KOPT-K1 (cell line): Measurements from ENCODE around the gene NOA1.
A peak's percentile ranks its signal among the peaks of the same experiment; 100 is the strongest.
"Not testable (repeated sequence)": the region's sequence is repeated elsewhere in the genome, so short reads cannot be mapped to it uniquely, and the experiment has no call there.

Experiments used
- H3K27ac ChIP-seq: fragments of 200-600 bp; sonication (generic); 2 replicates; pipeline ENCODE4 v1.5.1; 2016; ENCODE audit warnings: antibody characterized with exemption, mild to moderate bottlenecking, low read depth, low read length; ENCODE audit not compliant: poor library complexity, severe bottlenecking
- H3K36me3 ChIP-seq: fragments of 200-600 bp; sonication (generic); 2 replicates; pipeline ENCODE4 v1.5.1; 2017; ENCODE audit warnings: antibody characterized with exemption, mild to moderate bottlenecking, low read length, moderate library complexity; ENCODE audit not compliant: insufficient read depth
- H3K9me3 ChIP-seq: fragments of 200-600 bp; sonication (generic); 2 replicates; pipeline ENCODE4 v1.5.1; 2017; ENCODE audit warnings: antibody characterized with exemption, low read length, mild to moderate bottlenecking; ENCODE audit not compliant: insufficient read depth, poor library complexity, severe bottlenecking

Gene NOA1

GRCh38 chr4:56976283-56976836 lies 1.0 kb downstream of the NOA1 start:
- peaks cover 51% of the 10 kb centered on the region for H3K36me3 ChIP-seq
- H3K27ac ChIP-seq = peak overlapping the region; percentile 92
- H3K9me3 ChIP-seq = peaks cover 21% of the 10 kb centered on the region

DNA sequence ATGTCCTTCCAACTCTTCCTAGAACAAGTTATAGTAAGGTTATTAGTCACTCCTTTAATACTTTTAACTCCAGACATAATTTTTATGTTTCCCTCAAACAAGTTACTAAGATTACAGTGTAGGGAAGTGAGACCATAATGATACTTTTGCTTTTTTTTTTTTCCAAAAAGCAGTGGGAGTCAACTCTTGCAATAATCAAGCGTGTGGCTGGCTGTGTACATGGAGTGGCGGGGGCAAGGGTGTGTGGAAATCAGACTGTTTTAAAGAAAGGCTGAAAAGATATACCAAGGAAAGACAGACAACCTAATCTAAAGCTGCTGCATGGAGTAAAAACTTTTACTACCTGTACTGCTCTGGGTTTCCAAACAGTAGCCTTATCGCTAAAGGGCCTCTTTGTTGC lies 4.1 kb downstream of the NOA1 start:
- no peak overlapping the region for H3K27ac ChIP-seq

DNA sequence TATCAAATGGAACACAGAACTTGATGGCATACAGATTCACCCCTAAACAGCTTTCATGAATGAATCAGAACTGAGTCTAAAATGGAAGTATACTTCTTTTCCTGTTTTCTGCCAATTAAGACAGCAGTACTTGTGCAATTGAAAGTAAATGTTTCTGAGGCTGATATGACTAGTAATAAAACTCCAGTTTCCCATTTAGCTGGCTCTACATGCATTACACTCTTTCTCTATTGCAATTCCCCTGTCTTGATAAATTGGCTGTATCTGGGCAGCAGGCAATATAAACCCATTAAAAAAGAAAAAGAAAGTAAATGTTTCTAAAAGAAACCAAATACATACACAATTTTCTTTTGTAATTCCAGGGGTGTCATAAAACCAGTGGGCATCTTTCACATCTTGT lies 4.6 kb downstream of the NOA1 start:
- Histone ChIP-seq H3K27ac (no peak overlapping the region), H3K36me3 (peaks cover 74% of the 10 kb centered on the region), H3K9me3 (peaks cover 21% of the 10 kb centered on the region)

More for the DNA sequence above, 4.1 kb downstream of the NOA1 start:
- Histone ChIP-seq H3K36me3 (peaks cover 69% of the 10 kb centered on the region), H3K9me3 (peaks cover 21% of the 10 kb centered on the region)

DNA sequence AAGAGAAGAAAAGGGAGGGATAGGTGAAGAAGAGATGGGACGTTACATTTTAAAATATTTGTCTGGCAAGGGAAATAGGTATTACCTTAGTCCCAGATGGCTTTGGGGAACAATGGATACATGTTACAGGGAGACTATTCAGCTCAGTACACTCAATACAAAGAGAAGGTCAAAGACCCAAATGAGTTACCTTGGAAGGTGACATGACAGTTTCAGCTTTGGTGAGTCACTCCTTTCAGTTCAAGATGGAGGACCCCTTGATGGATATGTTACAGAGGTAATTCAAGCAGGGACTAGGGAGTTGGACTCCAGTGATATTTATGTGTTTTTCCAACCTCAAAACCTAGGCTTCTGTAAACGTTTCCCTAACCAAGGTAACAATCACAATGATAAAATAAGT lies 5.0 kb downstream of the NOA1 start:
- H3K36me3 ChIP-seq = peaks cover 78% of the 10 kb centered on the region
- H3K9me3 ChIP-seq = peaks cover 21% of the 10 kb centered on the region
- no peak overlapping the region for H3K27ac ChIP-seq

DNA sequence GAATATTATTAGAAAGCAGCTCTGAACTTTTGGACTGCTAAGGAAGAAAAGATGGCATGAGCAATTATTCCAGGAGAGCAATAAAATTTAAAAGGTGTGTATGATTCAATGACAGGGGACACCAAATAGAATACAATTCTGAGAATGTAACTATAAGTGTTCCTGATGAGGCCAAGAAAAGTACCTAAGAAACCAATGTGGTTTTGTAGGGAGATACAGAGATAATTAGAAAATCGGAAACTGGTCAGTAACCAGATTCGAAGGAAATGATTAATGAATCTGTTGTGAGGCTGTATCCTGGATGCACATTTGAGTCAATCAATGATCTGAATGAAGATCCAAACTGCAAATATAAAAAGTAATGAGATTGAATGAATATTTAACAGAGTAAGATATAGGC lies 6.0 kb downstream of the NOA1 start:
- Histone ChIP-seq H3K36me3 (peaks cover 88% of the 10 kb centered on the region), H3K27ac (no peak overlapping the region), H3K9me3 (peaks cover 21% of the 10 kb centered on the region)

- H3K9me3 ChIP-seq = no peaks in the 10 kb centered on the region
- no peak overlapping the region for H3K27ac ChIP-seq
These were observed 16.3 kb downstream of the NOA1 start for GRCh38 chr4:56961107-56961500.

DNA sequence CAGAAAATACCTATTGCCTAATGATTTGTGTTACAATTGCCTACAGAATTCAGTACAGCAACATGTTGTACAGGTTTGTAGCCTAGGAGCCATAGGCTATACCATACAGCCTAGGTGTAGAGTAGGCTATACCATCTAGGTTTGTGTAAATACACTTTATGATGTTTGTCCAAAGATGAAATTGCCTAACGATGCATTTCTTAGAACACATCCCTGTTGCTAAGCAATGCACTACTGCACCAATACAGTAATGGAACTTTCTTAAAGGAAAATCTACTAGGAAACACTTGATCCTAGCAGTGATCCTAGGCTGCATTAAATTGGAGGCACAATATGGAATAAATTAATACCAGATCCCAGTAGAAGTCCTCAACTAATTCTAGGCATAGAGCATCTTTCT lies 18.3 kb downstream of the NOA1 start:
- no peaks in the 10 kb centered on the region for H3K9me3 ChIP-seq
- H3K27ac ChIP-seq = no peak overlapping the region
- peaks cover 41% of the 10 kb centered on the region for H3K36me3 ChIP-seq

More at GRCh38 chr4:56961107-56961500, 16.3 kb downstream of the NOA1 start:
- peaks cover 61% of the 10 kb centered on the region for H3K36me3 ChIP-seq

DNA sequence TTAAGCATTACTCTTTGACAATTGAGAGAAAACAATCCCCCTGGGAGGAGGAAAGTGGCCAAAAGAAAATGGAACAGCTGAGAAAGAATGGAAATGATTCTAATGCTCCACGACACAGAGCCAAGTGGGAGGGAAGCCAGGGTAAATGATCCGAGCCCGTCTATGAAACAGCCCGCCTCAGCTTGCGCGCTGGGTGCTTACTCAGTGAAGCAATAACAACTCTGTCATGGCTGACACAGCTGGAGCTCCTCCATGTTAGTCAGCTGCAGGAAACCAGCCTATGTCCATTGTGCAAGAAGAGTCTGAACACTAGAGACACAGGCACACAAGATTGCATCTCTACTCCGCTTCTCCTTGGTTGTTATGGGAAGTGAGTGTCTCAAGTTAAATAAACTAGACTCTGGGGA lies 19.3 kb downstream of the NOA1 start:
- Histone ChIP-seq H3K27ac (no peak overlapping the region), H3K36me3 (peaks cover 31% of the 10 kb centered on the region), H3K9me3 (no peaks in the 10 kb centered on the region)

- Histone ChIP-seq H3K36me3 (no peaks in the 10 kb centered on the region), H3K27ac (no peak overlapping the region), H3K9me3 (no peaks in the 10 kb centered on the region)
These were observed 23.5 kb downstream of the NOA1 start for GRCh38 chr4:56953680-56954520.

DNA sequence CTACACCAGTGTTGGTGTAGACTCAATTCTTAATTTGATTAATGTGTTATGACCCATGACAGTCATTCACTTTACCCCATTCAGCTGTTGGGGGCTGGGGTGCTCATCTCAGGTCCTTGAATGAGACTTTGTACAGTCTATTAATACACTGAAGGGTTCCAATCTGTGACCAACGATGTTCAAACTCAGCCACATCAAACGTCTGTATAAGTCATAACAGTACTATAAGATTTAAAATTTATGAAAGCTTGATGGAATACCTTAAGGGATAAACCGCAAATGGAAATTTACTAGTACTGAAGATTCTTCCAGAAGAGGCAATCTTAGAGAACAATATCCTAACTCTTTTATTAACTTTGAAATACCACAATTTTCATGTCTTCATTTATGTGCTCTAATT lies 36.0 kb downstream of the NOA1 start:
- Histone ChIP-seq H3K27ac (no peak overlapping the region), H3K9me3 (no peaks in the 10 kb centered on the region), H3K36me3 (peaks cover 27% of the 10 kb centered on the region)

DNA sequence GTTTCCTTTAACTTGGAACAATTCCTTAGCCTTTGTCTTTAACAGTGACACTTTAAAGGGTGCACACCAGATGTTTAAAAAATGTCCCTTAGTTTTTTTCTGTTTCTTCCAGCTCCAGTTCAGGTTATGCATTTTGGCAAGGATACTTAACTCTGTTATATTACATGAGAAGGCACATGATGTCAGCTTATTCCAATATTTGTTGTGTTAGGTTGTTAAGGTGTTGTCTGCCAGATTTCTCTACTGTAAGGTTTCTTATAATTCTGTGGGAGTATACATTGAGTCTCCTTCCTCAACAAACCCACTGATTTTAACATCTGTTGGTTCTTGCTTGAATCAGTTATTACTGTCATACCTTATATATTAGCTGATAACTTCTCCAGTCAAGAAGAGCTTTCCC lies 36.4 kb downstream of the NOA1 start:
- Histone ChIP-seq H3K27ac (no peak overlapping the region), H3K36me3 (peaks cover 32% of the 10 kb centered on the region), H3K9me3 (no peaks in the 10 kb centered on the region)

DNA sequence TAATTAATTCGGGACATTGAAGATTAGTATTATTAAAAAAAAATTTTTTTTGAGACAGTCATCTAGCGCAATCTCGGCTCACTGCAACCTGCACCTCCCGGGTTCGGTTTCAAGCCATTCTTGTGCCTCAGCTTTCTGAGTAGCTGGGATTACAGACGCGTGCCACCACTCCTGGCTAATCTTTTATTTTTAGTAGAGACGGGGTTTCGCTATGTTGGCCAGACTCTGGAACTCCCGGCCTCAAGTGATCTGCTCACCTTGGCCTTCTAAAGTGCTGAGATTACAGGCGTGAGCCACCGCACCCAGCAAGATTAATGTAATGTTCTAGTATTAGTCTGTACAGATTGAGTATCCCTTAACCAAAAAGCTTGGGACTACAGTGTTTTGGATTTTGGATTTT lies 37.0 kb downstream of the NOA1 start:
- no peaks in the 10 kb centered on the region for H3K9me3 ChIP-seq
- H3K36me3 ChIP-seq = peaks cover 37% of the 10 kb centered on the region
- no peak overlapping the region for H3K27ac ChIP-seq

GRCh38 chr4:56939826-56940225 lies 37.6 kb downstream of the NOA1 start:
- not testable (repeated sequence) for H3K27ac ChIP-seq, H3K9me3 ChIP-seq
- peaks cover 43% of the 10 kb centered on the region for H3K36me3 ChIP-seq

DNA sequence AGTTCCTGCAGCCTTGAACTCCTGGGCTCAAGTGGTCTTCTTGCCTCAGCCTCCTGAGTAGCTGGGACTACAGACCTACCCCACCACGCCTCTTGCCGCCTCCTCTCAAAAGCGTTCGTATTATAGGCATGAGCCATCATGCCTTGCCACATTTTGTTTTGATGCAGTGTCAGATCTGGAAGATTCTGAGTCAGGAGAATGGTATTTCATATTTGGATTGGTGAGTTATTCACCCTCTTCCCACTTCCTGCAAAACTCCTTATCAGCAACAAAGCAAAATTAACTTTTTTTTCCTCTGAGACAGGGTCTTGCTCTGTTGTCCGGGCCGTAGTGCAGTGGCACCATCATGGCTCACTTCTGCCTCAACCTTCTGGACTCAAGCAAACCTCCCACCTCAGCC lies 40.1 kb downstream of the NOA1 start:
- Histone ChIP-seq H3K27ac (no peak overlapping the region), H3K9me3 (no peaks in the 10 kb centered on the region), H3K36me3 (peaks cover 68% of the 10 kb centered on the region)

- H3K36me3 ChIP-seq = peaks cover 99% of the 10 kb centered on the region
- H3K9me3 ChIP-seq = no peaks in the 10 kb centered on the region
- no peak overlapping the region for H3K27ac ChIP-seq
These were observed 45.5 kb downstream of the NOA1 start for GRCh38 chr4:56931924-56932323.

- H3K27ac ChIP-seq = no peak overlapping the region
- no peaks in the 10 kb centered on the region for H3K9me3 ChIP-seq
- H3K36me3 ChIP-seq = peaks cover 94% of the 10 kb centered on the region
These were observed 46.8 kb downstream of the NOA1 start for GRCh38 chr4:56930638-56931037.
